Osteoblast (primary cell): ENCODE data around the gene SBNO2. TPM values are rescaled to one million over a fixed set of nuclear protein-coding genes. Genes with fewer than 3 reads are reported as not detected.

Experiments
- DNase-seq: peaks from one replicate; pipeline ENCODE4 v3.0.0; 2011; ENCODE audit warnings: low spot score, mixed read lengths; ENCODE audit not compliant: insufficient read length; ENCODE audit errors: missing footprints
- H2AFZ ChIP-seq: 2 replicates; pipeline ENCODE4 v1.6.0; 2011; ENCODE audit warnings: mild to moderate bottlenecking, low read length
- H3K27ac ChIP-seq: 2 replicates; pipeline ENCODE4 v1.5.1; 2011; ENCODE audit warnings: mild to moderate bottlenecking, low read depth, low read length, moderate library complexity
- H3K27me3 ChIP-seq: 2 replicates; pipeline ENCODE4 v1.6.0; 2012; ENCODE audit warnings: mild to moderate bottlenecking, control low read depth, inconsistent platforms, low read length, moderate library complexity; ENCODE audit not compliant: insufficient read depth
- H3K36me3 ChIP-seq: 2 replicates; pipeline ENCODE4 v1.5.1; 2011; ENCODE audit warnings: mild to moderate bottlenecking, low read length, control low read depth, moderate library complexity; ENCODE audit not compliant: insufficient read depth
- H3K4me1 ChIP-seq: 2 replicates; pipeline ENCODE4 v1.5.1; 2011; ENCODE audit warnings: mild to moderate bottlenecking, low read length, control low read depth, moderate library complexity; ENCODE audit not compliant: insufficient read depth
- H3K4me2 ChIP-seq: 2 replicates; pipeline ENCODE4 v1.6.0; 2011; ENCODE audit warnings: mild to moderate bottlenecking, low read length; ENCODE audit not compliant: insufficient read depth
- H3K4me3 ChIP-seq: fragments of 200-600 bp; sonication (generic); 3 replicates; pipeline ENCODE4 v1.5.1; 2012; ENCODE audit warnings: mild to moderate bottlenecking, low read length, inconsistent platforms; ENCODE audit not compliant: insufficient read depth
- H3K79me2 ChIP-seq: 2 replicates; pipeline ENCODE4 v1.6.0; 2012; ENCODE audit warnings: mild to moderate bottlenecking, low read length, control low read depth, inconsistent platforms; ENCODE audit not compliant: insufficient read depth
- H3K9me3 ChIP-seq: 2 replicates; pipeline ENCODE4 v1.5.1; 2011; ENCODE audit warnings: low read depth, low read length, control low read depth
- H4K20me1 ChIP-seq: 2 replicates; pipeline ENCODE4 v1.6.0; 2012; ENCODE audit warnings: mild to moderate bottlenecking, low read length, control low read depth; ENCODE audit not compliant: insufficient read depth
- CTCF ChIP-seq: IDR thresholded peaks from 2 replicates; pipeline ENCODE4 v1.5.1; 2011; ENCODE audit warnings: mild to moderate bottlenecking, low read depth, low read length, moderate library complexity; ENCODE audit errors: extremely low read depth
- total RNA-seq: library from RNA; depleted of rRNA; stranded (reverse); fragments of >200 nt; gene quantifications from 2 replicates; pipeline ENCODE4 v1.2.3, GENCODE V29; 2012

SBNO2 gene
- total RNA-seq, 1 donor = 69.1 TPM

GRCh38 chr19:1104311-1105007, 69.6 kb downstream of the SBNO2 start:
- peak overlapping the region; percentile 66 for H3K27ac ChIP-seq
- H4K20me1 ChIP-seq = peaks cover 29% of the 10 kb centered on the region
- no peaks in the 10 kb centered on the region for H3K79me2 ChIP-seq
- no peaks in the 10 kb centered on the region for H3K9me3 ChIP-seq
- peak; percentile 99 for DNase-seq
- TF ChIP-seq CTCF = no peak
- H2AFZ ChIP-seq = no peak overlapping the region
- H3K27me3 ChIP-seq = no peaks in the 10 kb centered on the region
- peaks cover 26% of the 10 kb centered on the region for H3K36me3 ChIP-seq
- H3K4me3 ChIP-seq = peak overlapping the region; percentile 80
- H3K4me2 ChIP-seq = peak overlapping the region; percentile 83
- H3K4me1 ChIP-seq = peaks cover 34% of the 10 kb centered on the region

- H3K4me1 ChIP-seq = peaks cover 40% of the 10 kb centered on the region
- no peak within 1 kb of the TSS for H2AFZ ChIP-seq
- H3K79me2 ChIP-seq = no peaks in the 10 kb centered on the region
- H3K4me2 ChIP-seq = peak within 1 kb of the TSS; percentile 84
- H4K20me1 ChIP-seq = peaks cover 29% of the 10 kb centered on the region
- peaks cover 23% of the 10 kb centered on the region for H3K36me3 ChIP-seq
- H3K9me3 ChIP-seq = no peaks in the 10 kb centered on the region
- peak within 1 kb of the TSS; percentile 97 for H3K27ac ChIP-seq
- peak within 1 kb of the TSS; percentile 80 for H3K4me3 ChIP-seq
- no peak for TF ChIP-seq CTCF
- peak; percentile 100 for DNase-seq
- no peaks in the 10 kb centered on the region for H3K27me3 ChIP-seq
These were observed 70.3 kb downstream of the SBNO2 start, which contains the start of gene GPX4 for GRCh38 chr19:1103708-1104310. TSS of gene GPX4 (plus strand) at chr19:1103994. CDS start at chr19:1104044, 50 bp downstream.

GRCh38 chr19:1103132-1103707, 70.8 kb downstream of the SBNO2 start:
- Histone ChIP-seq H3K4me3 (peak overlapping the region; percentile 50), H3K9me3 (no peaks in the 10 kb centered on the region), H3K79me2 (no peaks in the 10 kb centered on the region), H3K36me3 (peaks cover 20% of the 10 kb centered on the region), H3K27me3 (no peaks in the 10 kb centered on the region), H2AFZ (no peak overlapping the region), H3K27ac (peak overlapping the region; percentile 97), H4K20me1 (peaks cover 29% of the 10 kb centered on the region), H3K4me2 (peak overlapping the region; percentile 84), H3K4me1 (peaks cover 44% of the 10 kb centered on the region)
- TF ChIP-seq CTCF = no peak
- DNase-seq = no peak
